KOPT-K1 (cell line): Measurements from ENCODE around the gene HNRNPUL2.
"Not testable (repeated sequence)": the region's sequence is repeated elsewhere in the genome, so short reads cannot be mapped to it uniquely, and the experiment has no call there.

Experiments
- H3K27ac ChIP-seq: fragments of 200-600 bp; sonication (generic); 2 replicates; pipeline ENCODE4 v1.5.1; 2016; ENCODE audit warnings: antibody characterized with exemption, mild to moderate bottlenecking, low read depth, low read length; ENCODE audit not compliant: poor library complexity, severe bottlenecking
- H3K36me3 ChIP-seq: fragments of 200-600 bp; sonication (generic); 2 replicates; pipeline ENCODE4 v1.5.1; 2017; ENCODE audit warnings: antibody characterized with exemption, mild to moderate bottlenecking, low read length, moderate library complexity; ENCODE audit not compliant: insufficient read depth
- H3K9me3 ChIP-seq: fragments of 200-600 bp; sonication (generic); 2 replicates; pipeline ENCODE4 v1.5.1; 2017; ENCODE audit warnings: antibody characterized with exemption, low read length, mild to moderate bottlenecking; ENCODE audit not compliant: insufficient read depth, poor library complexity, severe bottlenecking

The HNRNPUL2 gene

DNA sequence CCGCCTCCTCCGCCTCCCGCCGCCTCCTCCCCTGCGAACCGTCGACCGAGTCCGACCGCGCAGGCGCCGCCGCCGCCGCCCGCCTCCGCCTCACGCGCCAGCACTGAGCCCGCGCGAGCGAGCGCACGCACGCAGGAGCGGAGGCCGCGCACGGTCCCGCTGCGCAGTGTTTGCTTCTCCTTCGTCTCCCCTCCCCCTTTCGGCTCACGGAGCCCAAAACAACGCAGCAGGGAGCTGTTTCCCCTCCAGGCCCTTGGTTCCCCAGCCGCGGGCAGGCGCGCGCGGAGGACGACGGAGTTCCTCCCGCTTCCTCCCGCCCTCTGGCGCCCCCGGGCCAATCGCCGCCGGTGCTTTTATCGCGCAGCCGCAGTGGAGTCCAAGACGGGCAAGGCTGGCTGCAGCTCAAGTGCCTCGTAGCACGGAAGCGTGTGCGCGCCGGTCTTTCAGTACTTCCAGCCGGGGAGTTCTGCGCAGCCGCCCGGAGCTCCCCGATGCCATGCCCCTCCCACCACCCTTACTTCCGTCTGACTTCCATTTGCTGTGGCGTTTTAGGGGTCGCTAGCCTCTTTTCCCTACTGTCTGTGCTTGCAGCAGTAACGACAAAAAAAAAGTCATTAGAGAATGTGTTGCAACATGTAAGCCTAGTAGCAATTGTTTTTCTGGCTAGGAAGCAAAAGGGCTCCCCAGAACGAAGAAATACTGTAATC is at the start of gene HNRNPUL2:
Gene HNRNPUL2 (minus strand): TSS at position 293 of the 707 bp plus-strand sequence. CDS start 301 bp downstream, outside the sequence.
- Histone ChIP-seq H3K27ac (peak within 1 kb of the TSS; percentile 93), H3K36me3 (peaks cover 57% of the 10 kb centered on the region), H3K9me3 (no peaks in the 10 kb centered on the region)

DNA sequence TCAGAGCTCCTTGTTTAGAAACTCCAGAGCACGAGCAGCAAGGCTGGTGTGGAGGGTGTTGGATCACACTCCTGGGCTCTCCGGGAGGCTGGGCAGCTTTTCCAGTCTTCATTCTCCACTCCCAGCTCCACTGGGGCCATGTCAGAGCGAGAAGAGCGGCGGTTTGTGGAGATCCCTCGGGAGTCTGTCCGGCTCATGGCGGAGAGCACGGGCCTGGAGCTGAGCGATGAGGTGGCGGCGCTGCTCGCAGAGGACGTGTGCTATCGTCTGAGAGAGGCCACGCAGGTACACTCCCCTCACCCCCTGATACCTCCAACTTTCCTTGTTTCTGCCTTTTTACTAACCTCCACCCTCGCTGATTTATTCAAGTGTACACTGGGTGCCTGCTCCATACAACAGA is 48.4 kb upstream of the HNRNPUL2 start:
- Histone ChIP-seq H3K36me3 (peaks cover 58% of the 10 kb centered on the region), H3K27ac (no peak overlapping the region), H3K9me3 (no peaks in the 10 kb centered on the region)

DNA sequence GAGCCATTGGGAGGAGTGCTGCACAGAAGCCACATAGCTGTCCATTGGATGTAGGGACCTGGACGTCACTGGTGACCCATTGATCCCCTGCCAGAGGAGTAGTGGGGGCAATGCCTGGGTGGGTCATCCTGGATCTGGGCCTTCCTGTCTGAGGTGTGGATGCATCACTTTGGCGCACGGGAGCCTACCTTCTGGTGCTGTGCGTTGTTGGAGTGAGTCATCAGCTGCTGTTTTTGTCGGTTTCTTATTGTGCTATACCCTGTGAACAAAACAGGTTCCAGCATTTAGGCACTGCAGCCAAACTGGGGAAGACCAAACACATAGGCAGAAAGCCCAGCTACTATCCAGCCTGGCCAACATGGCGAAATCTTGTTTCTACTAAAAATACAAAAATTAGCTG is 47.1 kb upstream of the HNRNPUL2 start:
- H3K9me3 ChIP-seq = no peaks in the 10 kb centered on the region
- no peak overlapping the region for H3K27ac ChIP-seq
- peaks cover 46% of the 10 kb centered on the region for H3K36me3 ChIP-seq

DNA sequence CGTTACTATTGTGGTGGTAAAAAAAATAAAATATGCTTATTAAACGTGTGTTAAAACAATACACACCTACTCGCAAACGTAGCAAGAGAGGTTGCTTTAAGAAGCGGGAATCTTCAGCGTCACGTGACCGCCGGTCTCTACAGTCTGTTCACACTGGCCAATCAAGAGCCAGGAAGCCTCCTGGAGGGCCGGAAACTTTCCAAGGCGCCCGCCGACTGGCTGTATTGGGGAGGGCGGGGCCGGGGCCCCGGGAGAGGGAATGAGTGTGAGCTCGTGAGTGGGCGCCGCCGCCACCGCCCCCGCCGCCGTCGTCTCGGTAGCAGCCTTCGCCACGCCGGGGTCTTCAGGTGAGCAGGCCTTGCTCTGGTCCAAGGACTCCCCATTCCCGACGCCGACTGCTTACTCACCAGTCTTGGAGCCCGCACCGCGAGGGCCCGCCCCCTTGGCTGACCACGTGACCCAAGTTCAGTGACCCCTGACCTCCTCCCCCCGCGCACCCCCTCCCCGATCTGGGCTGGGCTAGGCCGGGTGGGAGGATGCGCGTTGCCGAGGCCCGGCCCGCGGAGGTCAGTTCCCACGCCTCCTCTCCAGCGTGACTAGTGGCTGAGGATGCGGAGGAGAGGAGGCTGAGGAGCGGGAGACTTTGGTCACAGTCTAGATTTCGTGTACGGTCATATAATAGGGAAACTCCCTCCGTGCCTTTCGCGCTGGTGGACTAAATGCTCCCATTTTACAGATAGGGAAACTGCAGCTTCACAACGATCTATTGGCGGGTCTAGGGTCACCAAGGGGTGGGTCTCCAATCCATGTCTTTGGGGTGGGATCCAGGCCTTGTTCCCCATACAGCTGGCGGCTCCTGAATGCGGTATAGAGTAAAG is 44.1 kb upstream of the HNRNPUL2 start, which contains the start of gene TAF6L:
Gene TAF6L (plus strand): TSS at position 253 of the 878 bp plus-strand sequence. CDS start 4,388 bp downstream, outside the sequence.
- no peaks in the 10 kb centered on the region for H3K9me3 ChIP-seq
- peak within 1 kb of the TSS; percentile 69 for H3K27ac ChIP-seq
- peaks cover 40% of the 10 kb centered on the region for H3K36me3 ChIP-seq

DNA sequence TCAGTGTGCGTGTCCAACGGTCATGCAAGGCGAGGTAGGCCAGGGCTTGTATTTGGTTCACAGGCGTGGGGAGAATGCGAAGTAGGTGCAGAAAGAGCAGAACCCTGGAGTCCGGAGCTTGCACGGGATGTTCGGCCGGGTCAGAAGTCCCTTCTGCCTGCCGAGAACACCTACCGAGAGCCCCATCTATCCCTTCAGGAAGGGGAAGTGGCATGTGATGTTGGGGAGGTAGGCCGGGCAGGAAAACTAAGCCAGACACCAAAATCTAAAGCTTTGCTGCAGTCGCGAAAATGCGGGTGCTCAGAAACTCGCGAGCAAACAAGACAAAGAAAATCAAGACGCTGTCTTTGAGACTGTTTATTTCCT is 43.5 kb upstream of the HNRNPUL2 start:
- no peaks in the 10 kb centered on the region for H3K9me3 ChIP-seq
- H3K36me3 ChIP-seq = peaks cover 40% of the 10 kb centered on the region
- H3K27ac ChIP-seq = peak overlapping the region; percentile 69

DNA sequence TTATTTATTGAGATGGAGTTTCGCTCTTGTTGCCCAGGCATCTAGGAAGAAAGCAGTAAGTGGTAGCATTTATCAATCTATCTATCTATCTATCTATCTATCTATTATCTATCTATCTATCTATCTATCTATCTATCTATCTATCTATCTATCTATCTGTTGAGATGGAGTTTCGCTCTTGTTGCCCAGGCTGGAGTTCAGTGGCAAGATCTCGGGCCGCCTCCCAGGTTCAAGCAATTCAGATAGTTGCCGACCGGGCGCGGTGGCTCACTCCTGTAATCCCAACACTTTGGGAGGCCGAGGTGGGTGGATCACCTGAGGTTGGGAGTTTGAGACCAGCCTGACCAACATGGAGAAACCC is 33.6 kb upstream of the HNRNPUL2 start:
- peak overlapping the region; percentile 72 for H3K27ac ChIP-seq
- H3K36me3 ChIP-seq = peaks cover 21% of the 10 kb centered on the region
- H3K9me3 ChIP-seq = not testable (repeated sequence)

DNA sequence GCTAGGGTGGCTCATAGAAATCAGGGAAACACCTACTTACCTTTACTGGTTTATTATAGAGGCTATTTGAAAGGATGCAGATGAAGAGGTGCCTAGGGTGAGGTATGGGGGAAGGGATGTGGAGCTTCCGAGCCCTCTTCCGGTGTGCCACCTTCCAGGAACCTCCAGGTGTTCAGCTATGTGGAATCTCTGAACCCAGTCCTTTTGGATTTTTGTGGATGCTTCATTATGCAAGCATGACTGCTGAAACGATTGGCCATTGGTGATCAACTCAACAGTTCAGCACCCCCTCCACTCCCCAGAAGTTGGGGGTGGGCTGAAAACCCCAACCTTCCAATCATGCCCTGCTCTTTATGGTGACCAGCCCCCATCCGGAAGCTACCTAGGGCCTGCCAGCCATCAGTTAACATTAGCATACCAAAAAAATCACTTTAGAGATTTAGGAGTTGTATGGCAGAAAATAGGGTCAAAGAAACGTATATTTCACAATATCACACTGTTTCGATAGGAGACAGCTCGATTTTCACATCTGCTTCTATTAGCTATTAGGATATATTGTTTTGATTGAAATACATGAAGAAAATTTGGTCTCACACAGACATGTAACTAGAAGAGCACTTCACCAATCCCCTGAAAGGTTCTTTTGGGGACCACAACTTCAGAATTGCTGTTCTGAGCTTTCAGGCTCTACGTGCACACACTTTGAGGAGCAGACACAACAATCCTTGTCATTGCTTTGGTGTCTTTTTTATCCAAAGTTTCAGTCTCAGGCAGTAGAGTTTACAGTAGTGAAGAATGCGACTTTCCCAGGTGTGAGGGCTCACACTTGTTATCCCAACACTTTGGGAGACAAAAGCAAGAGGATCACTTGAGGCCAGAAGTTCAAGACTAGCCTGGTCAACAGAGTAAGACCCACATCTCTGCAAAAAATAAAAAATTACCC is 30.9 kb upstream of the HNRNPUL2 start:
- Histone ChIP-seq H3K9me3 (no peaks in the 10 kb centered on the region), H3K36me3 (0 out of 2 replicates have a peak, but pooled peaks cover under 1% of the 10 kb centered on the region), H3K27ac (no peak overlapping the region)

DNA sequence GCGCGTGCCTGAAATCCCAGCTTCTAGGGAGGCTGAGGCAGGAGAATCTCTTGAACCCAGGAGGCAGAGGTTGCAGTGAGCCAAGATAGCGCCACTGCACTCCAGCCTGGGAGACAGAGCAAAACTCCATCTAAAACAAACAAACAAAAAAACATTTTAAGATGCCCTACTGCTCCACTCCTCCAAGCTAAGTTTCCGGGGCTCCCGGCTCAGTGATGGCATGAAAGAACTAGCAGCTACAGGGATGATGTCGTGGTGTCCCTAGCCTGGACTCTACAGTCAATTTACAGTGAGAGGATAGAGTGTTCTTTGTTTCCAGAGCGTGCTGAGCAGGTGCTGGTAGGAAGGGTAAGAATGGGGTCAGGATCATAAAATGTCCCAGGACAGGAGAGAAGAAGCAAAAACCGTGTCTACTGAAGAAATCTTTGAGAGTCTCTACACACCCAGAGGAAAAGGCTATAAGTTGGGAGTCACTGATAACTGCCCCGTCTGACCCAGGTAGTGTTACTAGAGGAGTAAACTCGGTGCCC is 27.9 kb upstream of the HNRNPUL2 start:
- Histone ChIP-seq H3K36me3 (peaks cover 14% of the 10 kb centered on the region), H3K9me3 (no peaks in the 10 kb centered on the region), H3K27ac (no peak overlapping the region)

DNA sequence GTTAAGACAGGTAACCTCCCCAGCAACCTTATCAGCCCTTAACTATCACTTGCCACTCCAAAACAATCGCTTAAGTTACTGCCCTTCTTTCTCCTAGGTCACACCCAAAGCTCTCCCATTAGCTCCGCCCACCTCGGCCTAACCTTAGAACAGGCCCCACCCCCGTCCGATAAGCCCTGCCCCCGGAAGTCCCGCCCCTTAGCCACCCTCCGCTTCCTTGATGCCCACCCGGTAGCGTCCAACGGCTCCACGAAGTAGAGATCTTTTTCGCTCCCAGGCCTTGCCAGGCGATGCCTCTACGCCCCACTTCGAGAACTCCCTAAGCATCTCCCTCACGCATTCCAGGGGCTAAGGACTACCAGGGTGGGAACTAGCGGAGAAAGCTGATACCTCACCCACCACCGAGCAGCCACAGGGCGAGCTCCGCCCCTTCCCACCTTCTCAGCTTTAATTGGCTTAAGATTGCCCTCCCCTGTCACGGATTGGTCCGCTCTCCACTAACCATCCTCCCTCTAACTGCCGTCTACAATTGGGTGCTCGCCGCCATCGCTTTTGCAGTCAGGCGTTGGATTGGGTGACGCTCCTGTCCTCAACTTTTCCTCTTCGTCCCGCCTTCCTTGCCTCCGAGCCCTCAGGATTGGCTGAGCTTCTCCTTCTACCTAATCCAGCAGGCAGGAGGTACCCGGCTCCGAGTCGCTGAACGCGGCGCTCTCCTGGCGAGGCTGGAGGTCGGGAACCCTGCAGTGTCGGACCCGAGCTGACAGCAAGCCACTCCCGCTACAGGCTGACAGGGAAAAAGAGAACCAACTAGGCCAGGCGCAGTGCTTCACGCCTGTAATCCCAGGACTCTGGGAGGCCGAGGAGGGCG is 26.7 kb upstream of the HNRNPUL2 start, which contains the start of gene ZBTB3:
Gene ZBTB3 (minus strand): TSS at position 425 of the 868 bp plus-strand sequence. CDS start 496 bp downstream, outside the sequence.
- Histone ChIP-seq H3K9me3 (no peaks in the 10 kb centered on the region), H3K36me3 (peaks cover 21% of the 10 kb centered on the region), H3K27ac (peak within 1 kb of the TSS; percentile 84)

DNA sequence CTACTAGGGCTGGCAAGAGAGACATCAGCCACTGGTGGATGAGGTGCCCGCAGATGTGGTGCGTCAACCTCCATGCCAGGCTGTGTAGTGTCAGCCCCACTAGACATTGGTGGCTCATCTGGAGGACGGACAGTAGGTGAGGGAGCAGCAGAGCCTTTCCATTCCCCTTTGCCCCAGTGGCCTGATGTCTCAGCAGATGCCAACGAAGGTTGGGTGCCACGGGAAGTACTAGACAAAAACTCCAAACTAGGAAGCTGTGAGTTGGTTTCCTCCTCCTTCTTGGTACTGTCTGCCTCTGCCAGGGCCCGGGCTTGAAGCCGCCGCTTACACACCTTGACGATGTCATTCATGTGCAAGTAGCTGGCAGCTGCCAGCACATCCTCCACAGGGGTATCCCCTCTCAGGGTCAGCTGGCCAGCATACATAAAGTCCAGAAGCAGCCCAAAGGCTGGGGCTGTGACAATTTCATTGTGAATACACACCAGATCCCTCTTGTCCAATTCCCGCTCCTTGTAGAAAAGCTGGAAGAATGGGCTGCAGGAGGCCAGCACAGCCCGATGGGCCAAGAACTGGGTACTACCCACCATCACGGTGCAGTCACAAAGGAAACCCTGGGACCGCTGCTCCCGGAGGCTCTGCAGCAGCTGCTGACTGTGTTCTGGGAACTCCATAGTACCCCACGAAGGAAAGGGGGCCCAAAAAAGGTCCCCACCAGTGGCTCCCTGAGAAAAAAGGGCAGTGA is 25.9 kb upstream of the HNRNPUL2 start:
- peaks cover 26% of the 10 kb centered on the region for H3K36me3 ChIP-seq
- no peaks in the 10 kb centered on the region for H3K9me3 ChIP-seq
- H3K27ac ChIP-seq = peak overlapping the region; percentile 84

DNA sequence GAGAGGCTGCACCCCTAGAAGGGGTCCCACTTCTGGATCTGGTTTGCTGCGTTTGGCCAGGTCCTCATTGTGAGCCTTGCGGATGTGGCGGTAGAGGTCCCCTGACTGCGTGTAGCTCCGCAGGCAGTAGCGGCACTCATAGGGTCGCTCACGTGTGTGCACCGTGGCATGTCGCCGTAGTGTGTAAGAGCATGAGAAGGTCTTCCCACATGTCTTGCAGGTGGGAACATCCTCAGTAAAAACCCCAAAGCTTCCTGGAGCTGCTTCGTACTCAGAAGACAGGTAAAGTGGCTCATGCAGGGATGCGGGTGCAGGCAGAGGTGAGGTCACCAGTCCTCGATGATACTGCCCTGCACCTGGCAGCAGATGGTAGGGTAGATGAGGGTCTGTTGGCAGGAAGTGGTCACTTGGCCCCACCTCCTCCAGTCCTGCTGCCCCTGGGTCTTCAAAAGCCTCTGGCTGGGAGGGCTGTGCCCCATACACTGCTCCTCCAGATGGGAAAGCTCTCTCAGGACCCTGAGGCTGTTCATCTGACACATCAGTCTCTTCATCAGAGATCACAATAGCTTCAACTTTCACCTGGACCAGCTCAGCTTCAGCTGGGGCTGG is 25.0 kb upstream of the HNRNPUL2 start:
- H3K9me3 ChIP-seq = no peaks in the 10 kb centered on the region
- peaks cover 26% of the 10 kb centered on the region for H3K36me3 ChIP-seq
- H3K27ac ChIP-seq = no peak overlapping the region

DNA sequence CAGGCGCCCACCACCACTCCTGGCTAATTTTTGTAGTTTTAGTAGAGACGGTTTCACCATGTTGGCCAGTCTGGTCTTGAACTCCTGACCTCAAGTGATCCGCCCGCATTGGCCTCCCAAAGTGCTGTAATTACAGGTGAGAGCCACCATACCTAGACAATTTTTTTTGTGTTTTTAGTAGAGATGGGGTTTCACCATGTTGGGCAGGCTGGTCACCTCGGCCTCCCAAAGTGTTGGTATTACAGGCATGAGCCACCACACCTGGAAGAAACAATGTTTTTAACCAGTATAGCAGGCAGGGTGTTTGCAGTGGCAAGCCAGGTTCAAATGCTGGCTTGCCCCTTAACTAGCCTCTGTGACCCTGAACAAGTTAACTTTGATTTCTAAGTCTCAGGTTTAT is 22.7 kb upstream of the HNRNPUL2 start:
- H3K27ac ChIP-seq, H3K9me3 ChIP-seq: not testable (repeated sequence)
- H3K36me3 ChIP-seq = peaks cover 26% of the 10 kb centered on the region
